GM18505 (cell line): Measurements from ENCODE around the gene GPX5.

Experiments
- ATAC-seq: cut with Tn5 transposase; IDR thresholded peaks from one replicate; pipeline ENCODE4 v1.9.1; 2021; ENCODE audit not compliant: unreplicated experiment
- POLR2A ChIP-seq: IDR thresholded peaks from 4 replicates; pipeline ENCODE4 v1.6.1; 2011; ENCODE audit warnings: borderline replicate concordance; ENCODE audit not compliant: insufficient read depth, insufficient read length; ENCODE audit errors: extremely low read depth

Gene GPX5

DNA sequence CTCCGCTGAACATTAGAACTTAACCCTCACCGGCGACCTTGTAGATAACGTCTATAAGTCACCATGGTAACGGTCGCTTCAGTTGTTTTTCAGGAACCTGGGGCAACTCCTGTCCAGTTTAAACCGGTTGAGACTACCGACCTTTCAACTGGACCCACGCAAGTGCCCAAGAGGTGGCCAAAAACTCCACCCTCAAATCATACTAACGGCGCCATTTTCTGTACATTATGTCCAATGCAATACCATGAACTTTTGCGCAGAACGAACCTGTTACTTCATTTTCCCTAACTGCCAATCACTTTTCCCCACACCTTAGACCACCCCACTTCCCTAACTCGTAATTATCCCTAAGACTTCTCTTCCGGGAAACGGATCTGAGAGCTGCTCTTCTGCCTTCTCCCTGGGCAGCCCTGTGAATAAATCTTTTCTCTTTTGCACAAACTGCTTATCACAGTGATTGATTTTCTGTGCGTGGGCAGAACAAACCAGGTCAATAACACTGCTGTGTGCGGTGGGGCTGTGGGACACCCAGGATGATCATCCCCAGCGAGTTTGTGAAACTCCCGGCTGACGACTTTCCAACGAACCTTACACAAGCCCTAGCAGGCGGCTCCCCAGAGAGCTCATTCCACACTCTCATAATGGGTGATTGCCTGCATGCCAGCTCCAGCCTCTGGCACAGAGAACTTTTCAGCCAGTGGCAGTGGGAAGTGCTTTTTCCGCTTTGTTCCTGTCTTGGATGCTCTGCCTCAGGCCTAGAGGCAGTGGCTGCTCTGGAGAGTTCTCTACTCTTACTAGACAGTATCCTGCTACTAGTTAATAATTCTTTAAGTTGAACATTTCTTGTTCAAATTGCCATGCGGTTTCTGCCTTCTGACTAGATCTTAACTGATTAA lies 28.6 kb downstream of the GPX5 start:
- no peak for ATAC-seq
- no peak for TF ChIP-seq POLR2A

DNA sequence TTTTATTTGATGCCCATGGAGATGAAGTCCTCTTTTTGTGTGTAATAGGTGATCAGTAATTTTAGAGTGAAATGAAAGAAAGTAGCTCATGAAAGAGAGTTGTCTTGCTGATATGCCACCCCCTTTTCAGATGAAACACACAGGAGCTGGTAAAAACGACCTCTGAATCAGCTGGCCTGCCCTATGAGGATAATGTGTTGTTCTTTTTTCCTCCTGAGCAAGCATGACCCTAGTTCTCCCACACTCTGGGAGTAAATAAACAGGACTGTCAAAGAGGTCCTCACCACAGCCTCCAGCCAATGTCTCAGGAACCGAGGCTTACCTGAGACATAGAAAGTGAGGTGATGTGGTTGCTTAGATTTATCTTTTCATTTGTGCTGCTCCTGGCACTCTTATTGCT lies 29.5 kb downstream of the GPX5 start:
- no peak for ATAC-seq
- no peak for TF ChIP-seq POLR2A

GRCh38 chr6:28558629-28559028 lies 32.9 kb downstream of the GPX5 start:
- no peak for TF ChIP-seq POLR2A
- no peak for ATAC-seq

DNA sequence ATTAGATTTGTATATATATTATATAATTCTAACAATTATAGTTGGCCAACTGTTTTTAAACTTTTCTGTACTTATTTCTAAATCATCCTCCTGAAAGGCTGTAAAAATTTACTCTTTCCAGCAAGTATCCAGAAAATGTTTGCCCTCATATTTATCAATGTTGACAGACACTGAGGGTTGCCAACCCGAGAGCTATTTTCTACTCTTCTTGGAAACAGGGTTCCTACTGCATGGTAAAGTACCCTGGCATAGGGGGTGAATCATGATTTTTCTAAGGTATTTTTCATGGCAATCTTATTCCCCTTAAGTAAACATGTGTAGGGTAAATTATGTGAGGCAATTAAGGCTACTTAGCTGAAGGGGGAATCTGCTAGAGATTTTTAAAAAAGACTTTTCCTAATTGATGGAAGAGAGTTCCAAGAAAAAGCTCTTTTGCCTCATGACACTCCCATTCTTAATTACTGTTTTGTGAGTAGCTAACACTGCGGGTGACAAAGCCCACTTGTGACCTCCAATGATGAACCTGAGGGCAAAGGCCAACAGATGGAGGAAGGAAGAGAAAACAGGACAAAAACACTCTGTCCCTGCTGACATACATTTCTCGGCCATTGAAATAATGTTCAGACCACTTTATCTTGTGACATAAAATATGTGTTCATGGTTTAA lies 37.9 kb downstream of the GPX5 start:
- TF ChIP-seq POLR2A = no peak
- no peak for ATAC-seq

- ATAC-seq = no peak
- TF ChIP-seq POLR2A = no peak
Measured at GRCh38 chr6:28565823-28566526, 40.3 kb downstream of the GPX5 start.

- ATAC-seq = no peak
Measured at GRCh38 chr6:28566527-28567252, 41.0 kb downstream of the GPX5 start.

GRCh38 chr6:28567506-28567905 lies 41.8 kb downstream of the GPX5 start:
- ATAC-seq = no peak
- TF ChIP-seq POLR2A = no peak

More at GRCh38 chr6:28566527-28567252, 41.0 kb downstream of the GPX5 start:
- TF ChIP-seq POLR2A = no peak

DNA sequence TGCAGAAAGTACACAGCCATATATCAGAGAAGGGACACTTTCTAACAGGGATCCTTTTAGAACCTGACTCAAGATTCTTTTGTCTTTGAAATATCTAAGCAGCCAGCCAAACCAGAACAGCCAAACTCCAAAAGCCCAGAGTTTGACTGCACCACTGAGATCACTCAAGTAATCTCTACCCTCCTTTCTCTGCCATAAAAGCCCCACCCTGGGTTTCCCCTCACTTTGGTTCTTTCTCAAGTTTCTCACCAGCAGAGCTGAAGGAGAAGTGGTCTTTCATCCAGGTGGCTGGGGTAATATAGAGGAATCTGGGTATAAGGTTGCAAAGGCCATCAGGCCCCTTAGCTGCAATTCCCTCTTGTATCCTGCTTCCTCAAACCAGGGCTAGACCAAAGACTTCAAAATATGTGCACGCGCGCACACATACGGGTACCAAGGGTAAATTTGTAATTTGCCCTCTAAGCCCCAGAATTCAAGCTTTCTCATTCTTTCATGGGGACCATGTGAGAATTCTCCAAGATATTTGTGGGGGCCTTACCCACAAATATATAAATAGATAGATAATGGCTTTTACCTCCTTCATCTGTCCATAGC lies 42.9 kb downstream of the GPX5 start:
- ATAC-seq = no peak
- TF ChIP-seq POLR2A = no peak

- no peak for TF ChIP-seq POLR2A
- ATAC-seq = no peak
Measured at GRCh38 chr6:28569748-28570147, 44.1 kb downstream of the GPX5 start.

DNA sequence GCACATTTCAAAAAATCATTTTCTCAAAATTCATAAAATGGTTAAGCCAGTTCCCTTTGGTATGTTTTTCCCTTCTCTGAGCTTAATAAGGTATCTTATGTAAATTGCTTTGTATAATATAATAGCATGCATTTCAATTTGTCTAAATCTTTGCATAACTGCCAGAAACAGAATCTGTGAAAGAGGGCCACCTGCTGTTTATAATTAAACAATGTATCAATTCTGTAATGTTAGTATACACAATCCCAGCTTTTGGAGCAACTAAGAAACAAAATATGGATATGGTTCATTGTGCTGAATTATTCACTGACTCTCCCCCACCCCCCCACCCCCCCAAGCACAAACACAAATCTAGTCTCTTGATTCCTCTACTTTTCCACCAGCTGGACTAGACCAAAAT lies 54.8 kb downstream of the GPX5 start:
- no peak for ATAC-seq
- TF ChIP-seq POLR2A = no peak

- no peak for ATAC-seq
Measured at GRCh38 chr6:28583463-28583862, 57.8 kb downstream of the GPX5 start.

More at GRCh38 chr6:28583463-28583862, 57.8 kb downstream of the GPX5 start:
- no peak for TF ChIP-seq POLR2A
